Lung (tissue), 12 donors: ENCODE data around the gene RNF212B. TPM values are rescaled to one million over a fixed set of nuclear protein-coding genes. Genes with fewer than 3 reads are reported as not detected.

Source experiments
- ATAC-seq: fragments of 200-7000 bp; cut with Tn5 transposase; one replicate; pipeline ENCODE4 v1.9.1; 2020; ENCODE audit warnings: moderate number of reproducible peaks; ENCODE audit not compliant: insufficient read depth, low FRiP score
- DNase-seq, 3 donors: peaks; one replicate each; pipeline ENCODE4 v3.0.0-alpha.2; 2013 to 2017
- H3K27ac ChIP-seq, 2 donors: one replicate each; pipeline ENCODE4 v1.5.1; 2013; ENCODE audit warnings: mild to moderate bottlenecking in 2 of 2, moderate library complexity in 2 of 2, control low read depth in 1 of 2, inconsistent platforms in 1 of 2, low read depth in 1 of 2, low read length in 1 of 2
- H3K27me3 ChIP-seq, 3 donors: one replicate each; pipeline ENCODE4 v1.5.1; 2013; ENCODE audit warnings: low read length in 2 of 3; ENCODE audit not compliant: control insufficient read depth in 3 of 3, insufficient read depth in 3 of 3
- H3K36me3 ChIP-seq, 4 donors: one replicate each; pipeline ENCODE4 v1.5.1; 2013; ENCODE audit warnings: low read length in 4 of 4, mild to moderate bottlenecking in 1 of 4, moderate library complexity in 1 of 4; ENCODE audit not compliant: control insufficient read depth in 4 of 4, insufficient read depth in 4 of 4
- H3K4me1 ChIP-seq, 5 donors: one replicate each; pipeline ENCODE4 v1.5.1; 2013; ENCODE audit warnings: low read length in 5 of 5, mild to moderate bottlenecking in 2 of 5, moderate library complexity in 1 of 5; ENCODE audit not compliant: control insufficient read depth in 5 of 5, insufficient read depth in 5 of 5
- H3K4me3 ChIP-seq: one replicate; pipeline ENCODE4 v1.5.1; 2013; ENCODE audit warnings: mild to moderate bottlenecking, control low read depth, moderate library complexity
- H3K9ac ChIP-seq, 2 donors: one replicate each; pipeline ENCODE4 v1.5.1; 2013; ENCODE audit warnings: low read length in 2 of 2, control low read depth in 1 of 2; ENCODE audit not compliant: insufficient read depth in 1 of 2
- H3K9me3 ChIP-seq, 4 donors: one replicate each; pipeline ENCODE4 v1.5.1; 2013; ENCODE audit warnings: low read length in 3 of 4, mild to moderate bottlenecking in 1 of 4, moderate library complexity in 1 of 4; ENCODE audit not compliant: control insufficient read depth in 4 of 4, insufficient read depth in 3 of 4
- WGBS, 2 donors: extraction: QIAGEN DNeasy Blood & Tissue Kit; methylation state at CpG; one replicate each; pipeline ENCODE4 v1.1.7; 2013; 5-methylcytosine and 5-hydroxymethylcytosine counted together
- polyA plus RNA-seq, 2 donors: library from polyadenylated mRNA; stranded (reverse); fragments of 200-250 nt; gene quantifications; one replicate each; pipeline ENCODE4 v1.2.1, GENCODE V29; 2013
- total RNA-seq, 2 donors: library from RNA; depleted of rRNA in 1 of 2; stranded (reverse); fragments of >200 nt in 1 of 2; gene quantifications; one replicate each; pipeline ENCODE4 v1.2.1, GENCODE V29; 2014 to 2021
- TF ChIP-seq, protein P1 (sequence below): IDR thresholded peaks from 2 replicates; pipeline ENCODE4 v1.5.1; 2012; ENCODE audit warnings: mild to moderate bottlenecking; ENCODE audit errors: control extremely low read depth, extremely low read depth
- donor health status: control.
- donor health status: control.
- donor health status: Bipolar disorder and iron deficiency.
- donor health status: healthy.
- donor health status: DM: yes; HTN: yes; CAD: no.

The RNF212B gene
- total and polyA plus RNA-seq, 4 donors: 0.09 TPM; not detected in 3

DNA sequence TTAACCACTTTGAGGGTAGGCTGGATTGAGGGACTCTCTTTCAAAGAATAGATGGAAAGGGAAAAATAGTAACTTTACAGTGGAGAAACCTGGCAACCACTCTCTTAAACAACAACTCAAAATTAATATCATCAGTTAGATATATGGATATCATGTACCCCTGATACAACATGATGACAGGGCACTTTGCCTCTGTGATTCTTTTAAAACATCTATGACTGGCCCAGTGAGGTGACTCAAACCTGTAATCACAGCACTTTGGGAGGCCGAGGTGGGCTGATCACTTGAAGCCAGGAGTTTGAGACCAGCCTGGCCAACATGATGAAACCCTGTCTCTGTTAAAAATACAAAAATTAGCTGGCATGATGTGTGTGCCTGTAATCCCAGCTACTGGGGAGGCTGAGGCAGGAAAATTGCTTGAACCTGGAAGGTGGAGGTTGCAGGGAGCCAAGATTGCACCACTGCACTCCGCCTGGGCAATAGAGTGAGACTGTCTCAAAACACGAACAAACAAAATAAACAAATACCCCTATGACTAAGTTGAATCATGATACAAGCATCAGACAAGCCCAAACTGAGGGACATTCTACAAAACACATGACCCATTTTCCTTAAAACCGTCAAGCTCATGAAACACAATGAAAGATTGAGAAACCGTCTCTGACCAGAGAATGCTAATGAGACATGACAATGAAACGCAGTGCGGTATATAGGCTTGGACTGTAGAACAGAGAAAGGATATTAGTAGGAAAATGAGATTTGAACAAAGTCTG is 27.9 kb upstream of the RNF212B start:
- TF ChIP-seq, protein P1, sequence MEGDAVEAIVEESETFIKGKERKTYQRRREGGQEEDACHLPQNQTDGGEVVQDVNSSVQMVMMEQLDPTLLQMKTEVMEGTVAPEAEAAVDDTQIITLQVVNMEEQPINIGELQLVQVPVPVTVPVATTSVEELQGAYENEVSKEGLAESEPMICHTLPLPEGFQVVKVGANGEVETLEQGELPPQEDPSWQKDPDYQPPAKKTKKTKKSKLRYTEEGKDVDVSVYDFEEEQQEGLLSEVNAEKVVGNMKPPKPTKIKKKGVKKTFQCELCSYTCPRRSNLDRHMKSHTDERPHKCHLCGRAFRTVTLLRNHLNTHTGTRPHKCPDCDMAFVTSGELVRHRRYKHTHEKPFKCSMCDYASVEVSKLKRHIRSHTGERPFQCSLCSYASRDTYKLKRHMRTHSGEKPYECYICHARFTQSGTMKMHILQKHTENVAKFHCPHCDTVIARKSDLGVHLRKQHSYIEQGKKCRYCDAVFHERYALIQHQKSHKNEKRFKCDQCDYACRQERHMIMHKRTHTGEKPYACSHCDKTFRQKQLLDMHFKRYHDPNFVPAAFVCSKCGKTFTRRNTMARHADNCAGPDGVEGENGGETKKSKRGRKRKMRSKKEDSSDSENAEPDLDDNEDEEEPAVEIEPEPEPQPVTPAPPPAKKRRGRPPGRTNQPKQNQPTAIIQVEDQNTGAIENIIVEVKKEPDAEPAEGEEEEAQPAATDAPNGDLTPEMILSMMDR: no peak
- Histone ChIP-seq H3K27me3 (no peaks in the 10 kb centered on the region), H3K4me1 (no peaks in the 10 kb centered on the region), H3K4me3 (no peak overlapping the region), H3K9ac (no peak overlapping the region), H3K9me3 (peaks cover 0 to under 1% (median 0%) of the 10 kb centered on the region in 4 donors), H3K36me3 (no peaks in the 10 kb centered on the region), H3K27ac (no peak overlapping the region)
- 87 to 88% methylated on average over 7 of the region's 7 CpGs for WGBS, 2 donors
- no peak for DNase-seq
- no peak for ATAC-seq

DNA sequence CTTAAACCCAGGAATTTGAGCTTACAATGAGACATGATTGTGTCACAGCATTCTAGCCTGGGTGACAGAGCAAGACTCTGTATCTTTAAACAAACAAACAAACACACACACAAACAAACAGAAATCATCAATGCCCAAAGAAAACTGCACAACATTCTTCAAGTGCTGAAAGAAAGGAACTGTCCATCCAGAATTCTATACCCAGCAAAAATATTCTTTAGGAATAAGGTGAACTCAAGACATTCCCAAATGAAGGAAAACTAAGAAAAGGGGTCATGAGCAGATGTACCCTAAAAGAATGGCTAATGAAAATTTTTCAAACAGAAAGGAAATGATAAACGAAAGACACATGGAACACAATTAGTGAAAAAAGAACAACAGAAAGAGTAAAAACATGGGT is 22.3 kb upstream of the RNF212B start:
- H3K9me3 ChIP-seq: peaks cover 0 to 4% (median 0%) of the 10 kb centered on the region in 4 donors
- H3K4me3 ChIP-seq: no peak overlapping the region
- no peak overlapping the region for H3K9ac ChIP-seq
- no peak overlapping the region for H3K27ac ChIP-seq
- DNase-seq (no peak), ATAC-seq (no peak)
- H3K36me3 ChIP-seq: no peaks in the 10 kb centered on the region
- no peaks in the 10 kb centered on the region for H3K27me3 ChIP-seq
- no peaks in the 10 kb centered on the region for H3K4me1 ChIP-seq
- TF ChIP-seq, protein P1: no peak
- WGBS, 2 donors: 90 to 94% methylated on average over 1 of the region's 1 CpG

DNA sequence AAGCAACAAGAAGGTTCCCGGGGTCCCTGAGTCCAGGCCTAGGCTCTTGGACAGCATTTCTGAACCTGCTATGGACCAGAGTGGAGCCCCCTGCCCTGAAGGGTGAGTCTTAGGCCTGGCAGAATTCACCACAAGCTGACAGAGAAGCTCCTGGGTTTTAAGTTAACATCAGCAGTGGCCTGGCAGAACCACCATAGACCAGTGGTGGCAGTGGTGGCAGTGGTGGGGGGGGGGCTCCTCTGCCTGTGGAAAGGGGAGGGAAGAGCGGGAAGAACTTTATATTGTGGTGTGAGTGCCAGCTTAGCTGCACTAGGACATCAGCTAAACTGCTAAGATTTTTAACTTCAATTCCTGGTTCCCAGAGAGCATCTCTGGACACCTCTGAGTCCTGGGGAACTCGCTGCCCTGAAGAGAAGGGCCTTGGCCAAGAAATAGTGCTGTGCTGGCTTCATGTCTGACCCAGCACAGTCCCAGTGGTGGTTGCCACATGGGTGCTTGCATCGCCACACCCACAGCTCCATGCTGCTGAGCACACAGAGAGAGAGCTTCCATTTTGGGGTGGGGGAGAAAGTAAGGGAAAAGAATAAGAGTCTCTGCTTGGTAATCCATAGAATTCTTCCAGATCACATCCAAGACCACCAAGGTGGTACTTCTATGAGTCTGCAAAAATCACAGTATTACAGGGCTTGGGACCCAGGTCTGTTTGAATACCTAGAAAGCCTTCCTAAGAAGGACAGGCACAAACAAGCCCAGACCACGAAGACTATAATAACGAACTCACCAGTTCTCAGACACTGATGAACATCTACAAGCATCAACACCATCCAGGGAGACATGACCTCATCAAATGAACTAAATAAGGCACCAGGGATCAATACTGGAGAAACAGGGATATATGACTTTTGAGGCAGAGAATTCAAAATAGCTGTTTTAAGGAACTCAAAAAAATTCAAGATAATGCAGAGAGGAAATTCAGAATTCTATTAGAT is 20.4 kb upstream of the RNF212B start:
- no peaks in the 10 kb centered on the region for H3K36me3 ChIP-seq
- TF ChIP-seq, protein P1: no peak
- 94 to 95% methylated on average over 6 of the region's 6 CpGs for WGBS, 2 donors
- ATAC-seq (no peak), DNase-seq (no peak)
- H3K9me3 ChIP-seq: peaks cover 0 to 4% (median 0%) of the 10 kb centered on the region in 4 donors
- no peak overlapping the region for H3K4me3 ChIP-seq
- no peaks in the 10 kb centered on the region for H3K27me3 ChIP-seq
- no peaks in the 10 kb centered on the region for H3K4me1 ChIP-seq
- H3K9ac ChIP-seq: no peak overlapping the region
- H3K27ac ChIP-seq: no peak overlapping the region
